SK-N-SH treated with all-trans-retinoic acid at 6 μM for 48 hours (cell line): ENCODE results near the gene DOCK4.

Experiments used
- ATAC-seq: fragments of 200-7000 bp; cut with Tn5 transposase; 3 replicates; pipeline ENCODE4 v1.9.1; 2020; ENCODE audit warnings: mild to moderate bottlenecking, moderate library complexity
- ARNTL ChIP-seq: fragments of 450-650 bp; formaldehyde crosslinking; IDR thresholded peaks from 2 replicates; pipeline ENCODE4 v1.5.0; 2020; ENCODE audit warnings: low read depth, mild to moderate bottlenecking, moderate library complexity, borderline replicate concordance
- BACH2 ChIP-seq: fragments of 250-450 bp; sonication (Bioruptor Pico); IDR thresholded peaks from 2 replicates; pipeline ENCODE4 v1.9.0; 2021; ENCODE audit warnings: mild to moderate bottlenecking, borderline replicate concordance
- CREB5 ChIP-seq: fragments of 250-450 bp; sonication (Bioruptor Pico); IDR thresholded peaks from 2 replicates; pipeline ENCODE4 v1.5.1; 2020; ENCODE audit warnings: low read depth, mild to moderate bottlenecking, moderate library complexity
- CSDC2 ChIP-seq: fragments of 250-450 bp; sonication (Bioruptor Pico); IDR thresholded peaks from 2 replicates; pipeline ENCODE4 v1.5.0; 2020; ENCODE audit warnings: mild to moderate bottlenecking, moderate library complexity
- CSRNP3 ChIP-seq: fragments of 250-450 bp; sonication (Bioruptor Pico); IDR thresholded peaks from 2 replicates; pipeline ENCODE4 v1.5.1; 2021; ENCODE audit warnings: mild to moderate bottlenecking, moderate library complexity
- ESRRG ChIP-seq: fragments of 250-450 bp; sonication (Bioruptor Pico); IDR thresholded peaks from 2 replicates; pipeline ENCODE4 v1.6.1; 2021; ENCODE audit warnings: mild to moderate bottlenecking
- GLIS3 ChIP-seq: fragments of 250-450 bp; sonication (Bioruptor Pico); IDR thresholded peaks from 2 replicates; pipeline ENCODE4 v1.5.0; 2020; ENCODE audit warnings: mild to moderate bottlenecking, moderate library complexity
- ISL1 ChIP-seq: fragments of 250-450 bp; sonication (Bioruptor Pico); IDR thresholded peaks from 2 replicates; pipeline ENCODE4 v2.1.2; 2022; ENCODE audit warnings: mild to moderate bottlenecking, moderate library complexity
- OSR1 ChIP-seq: fragments of 250-450 bp; sonication (Bioruptor Pico); IDR thresholded peaks from 2 replicates; pipeline ENCODE4 v1.8.0; 2022; ENCODE audit warnings: moderate library complexity, mild to moderate bottlenecking, inconsistent platforms
- PPARA ChIP-seq: fragments of 250-450 bp; sonication (Bioruptor Pico); IDR thresholded peaks from 2 replicates; pipeline ENCODE4 v1.5.0; 2020; ENCODE audit warnings: mild to moderate bottlenecking, borderline replicate concordance
- RARB ChIP-seq: fragments of 250-450 bp; sonication (Bioruptor Pico); IDR thresholded peaks from 2 replicates; pipeline ENCODE4 v1.8.0; 2021; ENCODE audit warnings: mild to moderate bottlenecking, moderate library complexity
- SNAI2 ChIP-seq: fragments of 250-450 bp; sonication (Bioruptor Pico); IDR thresholded peaks from 2 replicates; pipeline ENCODE4 v1.5.0; 2020; ENCODE audit warnings: mild to moderate bottlenecking, moderate library complexity
- TCF4 ChIP-seq: fragments of 250-450 bp; sonication (Bioruptor Pico); IDR thresholded peaks from 2 replicates; pipeline ENCODE4 v1.8.0; 2021; ENCODE audit warnings: mild to moderate bottlenecking, moderate library complexity, borderline replicate concordance
- TOX ChIP-seq: fragments of 250-450 bp; sonication (Bioruptor Pico); IDR thresholded peaks from 2 replicates; pipeline ENCODE4 v1.8.0; 2021; ENCODE audit warnings: mild to moderate bottlenecking, moderate library complexity, borderline replicate concordance
- TSHZ2 ChIP-seq: fragments of 250-450 bp; sonication (Bioruptor Pico); IDR thresholded peaks from 2 replicates; pipeline ENCODE4 v1.5.0; 2020; ENCODE audit warnings: mild to moderate bottlenecking, moderate library complexity
- ZFP3 ChIP-seq: fragments of 250-450 bp; sonication (Bioruptor Pico); IDR thresholded peaks from 2 replicates; pipeline ENCODE4 v1.5.0; 2020; ENCODE audit warnings: mild to moderate bottlenecking, moderate library complexity
- ZFP30 ChIP-seq: fragments of 450-650 bp; formaldehyde crosslinking; IDR thresholded peaks from 2 replicates; pipeline ENCODE4 v1.5.0; 2022; ENCODE audit warnings: mild to moderate bottlenecking, moderate library complexity
- ZNF565 ChIP-seq: fragments of 450-650 bp; formaldehyde crosslinking; conservative IDR thresholded peaks from 2 replicates; pipeline ENCODE4 v1.5.0; 2020; ENCODE audit warnings: low read depth, mild to moderate bottlenecking, moderate library complexity
- ZNF70 ChIP-seq: fragments of 450-650 bp; formaldehyde crosslinking; IDR thresholded peaks from 2 replicates; pipeline ENCODE4 v1.5.0; 2020; ENCODE audit warnings: mild to moderate bottlenecking, moderate library complexity
- ZNF8 ChIP-seq: fragments of 450-650 bp; formaldehyde crosslinking; IDR thresholded peaks from 2 replicates; pipeline ENCODE4 v1.5.0; 2020; ENCODE audit warnings: mild to moderate bottlenecking, moderate library complexity
- TF ChIP-seq, protein P1 (sequence below): fragments of 250-450 bp; sonication (Bioruptor Pico); IDR thresholded peaks from 2 replicates; pipeline ENCODE4 v1.8.0; 2021; ENCODE audit warnings: low read depth, mild to moderate bottlenecking, moderate library complexity, borderline replicate concordance
- TF ChIP-seq, protein P2 (sequence below): fragments of 250-450 bp; sonication (Bioruptor Pico); IDR thresholded peaks from 2 replicates; pipeline ENCODE4 v1.8.0; 2020; ENCODE audit warnings: mild to moderate bottlenecking, moderate library complexity, borderline replicate concordance

Gene DOCK4

GRCh38 chr7:111863269-111863668 lies 342.9 kb downstream of the DOCK4 start:
- TF ChIP-seq BACH2 (CRISPR knock-in tag) (no peak), ZFP3 (no peak), ZNF8 (no peak), ISL1 (no peak), CSDC2 (CRISPR knock-in tag) (no peak), ZFP30 (no peak), SNAI2 (CRISPR knock-in tag) (no peak), ZNF565 (no peak), TCF4 (no peak), CREB5 (CRISPR knock-in tag) (no peak), TOX (CRISPR knock-in tag) (no peak), OSR1 (CRISPR knock-in tag) (no peak), GLIS3 (CRISPR knock-in tag) (no peak), ZNF70 (no peak), ARNTL (CRISPR knock-in tag) (no peak)
- TF ChIP-seq, protein P1, sequence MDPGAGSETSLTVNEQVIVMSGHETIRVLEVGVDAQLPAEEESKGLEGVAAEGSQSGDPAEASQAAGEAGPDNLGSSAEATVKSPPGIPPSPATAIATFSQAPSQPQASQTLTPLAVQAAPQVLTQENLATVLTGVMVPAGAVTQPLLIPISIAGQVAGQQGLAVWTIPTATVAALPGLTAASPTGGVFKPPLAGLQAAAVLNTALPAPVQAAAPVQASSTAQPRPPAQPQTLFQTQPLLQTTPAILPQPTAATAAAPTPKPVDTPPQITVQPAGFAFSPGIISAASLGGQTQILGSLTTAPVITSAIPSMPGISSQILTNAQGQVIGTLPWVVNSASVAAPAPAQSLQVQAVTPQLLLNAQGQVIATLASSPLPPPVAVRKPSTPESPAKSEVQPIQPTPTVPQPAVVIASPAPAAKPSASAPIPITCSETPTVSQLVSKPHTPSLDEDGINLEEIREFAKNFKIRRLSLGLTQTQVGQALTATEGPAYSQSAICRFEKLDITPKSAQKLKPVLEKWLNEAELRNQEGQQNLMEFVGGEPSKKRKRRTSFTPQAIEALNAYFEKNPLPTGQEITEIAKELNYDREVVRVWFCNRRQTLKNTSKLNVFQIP: no peak
- TF ChIP-seq, all 23 proteins: peak for 0
- ATAC-seq: no peak

- TF ChIP-seq TOX (CRISPR knock-in tag) (no peak), PPARA (no peak), ESRRG (CRISPR knock-in tag) (no peak), RARB (no peak), CSDC2 (CRISPR knock-in tag) (no peak), GLIS3 (CRISPR knock-in tag) (no peak), ARNTL (CRISPR knock-in tag) (no peak), ZNF70 (no peak), ZFP30 (no peak), SNAI2 (CRISPR knock-in tag) (no peak), ZNF8 (no peak), BACH2 (CRISPR knock-in tag) (no peak), TCF4 (no peak)
Measured at GRCh38 chr7:111860248-111860647, 346.0 kb downstream of the DOCK4 start.

DNA sequence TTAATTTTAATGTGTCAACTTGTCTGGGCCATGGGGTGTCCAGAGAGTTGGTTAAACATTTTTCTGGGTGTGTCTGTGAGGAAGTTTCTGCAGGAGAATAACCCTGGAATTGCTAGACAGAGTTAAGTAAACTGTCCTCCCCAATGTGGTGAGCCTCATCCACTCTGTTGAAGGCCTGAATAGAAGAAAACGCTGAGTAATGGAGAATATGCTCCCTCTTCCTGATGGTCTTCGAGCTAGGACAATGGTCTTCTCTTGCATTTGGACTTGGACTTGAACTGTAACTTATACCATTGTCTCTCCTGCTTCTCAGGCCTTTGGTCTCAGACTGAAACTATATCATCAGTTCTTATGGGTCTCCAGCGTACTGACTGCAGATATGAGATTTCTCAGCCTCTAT lies 347.9 kb downstream of the DOCK4 start:
- ATAC-seq: no peak
- TF ChIP-seq RARB: no peak
- no peak for TF ChIP-seq CREB5 (CRISPR knock-in tag)
- no peak for TF ChIP-seq ZNF8
- TF ChIP-seq, protein P1: no peak
- no peak for TF ChIP-seq OSR1 (CRISPR knock-in tag)
- no peak for TF ChIP-seq CSDC2 (CRISPR knock-in tag)
- no peak for TF ChIP-seq ZFP3
- TF ChIP-seq ZNF565: no peak
- no peak for TF ChIP-seq TCF4
- no peak for TF ChIP-seq PPARA
- no peak for TF ChIP-seq TSHZ2 (CRISPR knock-in tag)
- TF ChIP-seq TOX (CRISPR knock-in tag): no peak
- no peak for TF ChIP-seq SNAI2 (CRISPR knock-in tag)
- TF ChIP-seq ZNF70: no peak
- no peak for TF ChIP-seq BACH2 (CRISPR knock-in tag)
- TF ChIP-seq, protein P2, sequence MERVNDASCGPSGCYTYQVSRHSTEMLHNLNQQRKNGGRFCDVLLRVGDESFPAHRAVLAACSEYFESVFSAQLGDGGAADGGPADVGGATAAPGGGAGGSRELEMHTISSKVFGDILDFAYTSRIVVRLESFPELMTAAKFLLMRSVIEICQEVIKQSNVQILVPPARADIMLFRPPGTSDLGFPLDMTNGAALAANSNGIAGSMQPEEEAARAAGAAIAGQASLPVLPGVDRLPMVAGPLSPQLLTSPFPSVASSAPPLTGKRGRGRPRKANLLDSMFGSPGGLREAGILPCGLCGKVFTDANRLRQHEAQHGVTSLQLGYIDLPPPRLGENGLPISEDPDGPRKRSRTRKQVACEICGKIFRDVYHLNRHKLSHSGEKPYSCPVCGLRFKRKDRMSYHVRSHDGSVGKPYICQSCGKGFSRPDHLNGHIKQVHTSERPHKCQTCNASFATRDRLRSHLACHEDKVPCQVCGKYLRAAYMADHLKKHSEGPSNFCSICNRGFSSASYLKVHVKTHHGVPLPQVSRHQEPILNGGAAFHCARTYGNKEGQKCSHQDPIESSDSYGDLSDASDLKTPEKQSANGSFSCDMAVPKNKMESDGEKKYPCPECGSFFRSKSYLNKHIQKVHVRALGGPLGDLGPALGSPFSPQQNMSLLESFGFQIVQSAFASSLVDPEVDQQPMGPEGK (CRISPR knock-in tag): no peak
- no peak for TF ChIP-seq CSRNP3 (CRISPR knock-in tag)
- no peak for TF ChIP-seq ARNTL (CRISPR knock-in tag)
- no peak for TF ChIP-seq GLIS3 (CRISPR knock-in tag)
- no peak for TF ChIP-seq ESRRG (CRISPR knock-in tag)

More at GRCh38 chr7:111860248-111860647, 346.0 kb downstream of the DOCK4 start:
- no peak for ATAC-seq
